ENCODE measurements around the gene FAM200C. TPM values are rescaled to one million over a fixed set of nuclear protein-coding genes. Genes with fewer than 3 reads are reported as not detected.

Gene FAM200C
- total RNA-seq, 4 donors from 2014 or later = 3.5 to 9.5 (median 6.8) TPM

DNA sequence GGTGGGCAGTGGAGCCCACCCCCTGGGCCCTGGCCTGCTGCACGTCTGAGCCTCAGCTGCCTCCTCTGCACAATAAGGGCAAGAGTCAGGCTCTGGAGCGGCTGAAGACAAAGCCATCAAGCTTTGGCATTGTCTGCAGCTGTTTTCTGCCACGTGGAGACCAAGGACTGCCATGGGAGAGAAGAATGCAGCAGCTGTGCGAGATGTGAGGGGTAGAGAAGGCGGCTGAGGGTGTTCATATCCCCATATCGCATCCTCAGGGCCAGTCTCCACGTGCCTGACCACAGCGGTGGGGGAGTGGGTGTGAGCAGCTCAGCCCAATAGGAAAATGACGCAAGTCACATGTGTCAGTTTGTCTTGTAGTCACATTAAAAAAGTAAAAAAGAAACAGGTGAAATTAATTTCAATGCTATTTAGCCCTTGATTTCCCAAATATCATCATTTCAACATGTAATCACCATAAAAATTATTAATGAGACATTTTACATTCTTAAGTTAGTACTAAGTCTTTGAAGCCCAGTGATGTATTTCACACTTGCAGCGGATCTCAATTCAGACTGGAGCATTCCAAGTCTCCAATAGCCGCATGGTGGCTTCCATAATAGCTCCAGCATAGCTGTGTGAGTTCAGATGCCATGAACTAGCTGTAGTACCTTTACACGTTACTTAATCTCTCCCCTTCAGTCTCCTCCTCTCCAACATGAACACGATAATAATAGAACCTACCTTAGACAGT is 36.0 kb downstream of the FAM200C start:
- ATAC-seq = no peak
- peak overlapping the region; percentile 20 to 72 (median 64) for H3K27ac ChIP-seq

DNA sequence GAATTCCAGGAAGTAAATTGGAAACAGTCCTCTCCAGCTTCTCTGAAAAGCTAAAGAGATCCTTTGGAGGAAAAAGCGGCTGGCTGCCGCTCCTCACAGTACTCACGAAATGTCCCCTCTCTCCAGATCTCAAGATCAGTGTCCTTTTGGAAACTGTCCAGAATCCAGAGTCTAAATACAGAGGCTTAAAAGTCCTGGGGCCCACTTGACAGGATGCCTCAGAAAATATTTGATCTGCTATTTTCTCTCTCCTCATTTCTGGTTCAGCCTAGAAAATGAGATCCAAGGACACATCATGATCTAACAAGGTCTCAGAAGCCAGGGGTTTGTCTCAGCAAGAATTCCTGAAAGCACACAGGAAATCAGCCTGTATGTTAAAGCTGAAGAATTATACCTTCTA is 36.6 kb downstream of the FAM200C start:
- no peaks in the 10 kb centered on the region for H3K36me3 ChIP-seq
- no peaks in the 10 kb centered on the region for H3K9me3 ChIP-seq
- WGBS, 2 donors (ENCODE audit: low coverage in 1 of 2) = 52 to 69% methylated on average over 3 of the region's 3 CpGs
- no peak for TF ChIP-seq POLR2A (IDR thresholded peaks at IDR 0.05)
- TF ChIP-seq POLR2AphosphoS5 (IDR thresholded peaks at IDR 0.05) = no peak
- TF ChIP-seq, protein P1, sequence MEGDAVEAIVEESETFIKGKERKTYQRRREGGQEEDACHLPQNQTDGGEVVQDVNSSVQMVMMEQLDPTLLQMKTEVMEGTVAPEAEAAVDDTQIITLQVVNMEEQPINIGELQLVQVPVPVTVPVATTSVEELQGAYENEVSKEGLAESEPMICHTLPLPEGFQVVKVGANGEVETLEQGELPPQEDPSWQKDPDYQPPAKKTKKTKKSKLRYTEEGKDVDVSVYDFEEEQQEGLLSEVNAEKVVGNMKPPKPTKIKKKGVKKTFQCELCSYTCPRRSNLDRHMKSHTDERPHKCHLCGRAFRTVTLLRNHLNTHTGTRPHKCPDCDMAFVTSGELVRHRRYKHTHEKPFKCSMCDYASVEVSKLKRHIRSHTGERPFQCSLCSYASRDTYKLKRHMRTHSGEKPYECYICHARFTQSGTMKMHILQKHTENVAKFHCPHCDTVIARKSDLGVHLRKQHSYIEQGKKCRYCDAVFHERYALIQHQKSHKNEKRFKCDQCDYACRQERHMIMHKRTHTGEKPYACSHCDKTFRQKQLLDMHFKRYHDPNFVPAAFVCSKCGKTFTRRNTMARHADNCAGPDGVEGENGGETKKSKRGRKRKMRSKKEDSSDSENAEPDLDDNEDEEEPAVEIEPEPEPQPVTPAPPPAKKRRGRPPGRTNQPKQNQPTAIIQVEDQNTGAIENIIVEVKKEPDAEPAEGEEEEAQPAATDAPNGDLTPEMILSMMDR (IDR thresholded peaks at IDR 0.05) = no peak
- no peak for TF ChIP-seq EP300 (IDR thresholded peaks at IDR 0.05)
- H3K27ac ChIP-seq = peak overlapping the region; percentile 20 to 72 (median 64)
- H3K4me1 ChIP-seq = peaks cover 0 to 44% (median 4%) of the 10 kb centered on the region in 3 donors
- no peak for ATAC-seq
- no peak overlapping the region for H3K4me3 ChIP-seq
- no peaks in the 10 kb centered on the region for H3K27me3 ChIP-seq

More for the DNA sequence above, 36.0 kb downstream of the FAM200C start:
- WGBS, 2 donors (ENCODE audit: low coverage in 1 of 2) = 70 to 74% methylated on average over 9 to 10 of the region's 13 CpGs
- peaks cover 0 to 38% (median 4%) of the 10 kb centered on the region in 3 donors for H3K4me1 ChIP-seq
- TF ChIP-seq POLR2AphosphoS5 (IDR thresholded peaks at IDR 0.05) (no peak), POLR2A (IDR thresholded peaks at IDR 0.05) (no peak), EP300 (IDR thresholded peaks at IDR 0.05) (no peak)
- TF ChIP-seq, protein P1 (IDR thresholded peaks at IDR 0.05) = no peak
- H3K36me3 ChIP-seq = no peaks in the 10 kb centered on the region
- no peak overlapping the region for H3K4me3 ChIP-seq
- no peaks in the 10 kb centered on the region for H3K27me3 ChIP-seq
- no peaks in the 10 kb centered on the region for H3K9me3 ChIP-seq

DNA sequence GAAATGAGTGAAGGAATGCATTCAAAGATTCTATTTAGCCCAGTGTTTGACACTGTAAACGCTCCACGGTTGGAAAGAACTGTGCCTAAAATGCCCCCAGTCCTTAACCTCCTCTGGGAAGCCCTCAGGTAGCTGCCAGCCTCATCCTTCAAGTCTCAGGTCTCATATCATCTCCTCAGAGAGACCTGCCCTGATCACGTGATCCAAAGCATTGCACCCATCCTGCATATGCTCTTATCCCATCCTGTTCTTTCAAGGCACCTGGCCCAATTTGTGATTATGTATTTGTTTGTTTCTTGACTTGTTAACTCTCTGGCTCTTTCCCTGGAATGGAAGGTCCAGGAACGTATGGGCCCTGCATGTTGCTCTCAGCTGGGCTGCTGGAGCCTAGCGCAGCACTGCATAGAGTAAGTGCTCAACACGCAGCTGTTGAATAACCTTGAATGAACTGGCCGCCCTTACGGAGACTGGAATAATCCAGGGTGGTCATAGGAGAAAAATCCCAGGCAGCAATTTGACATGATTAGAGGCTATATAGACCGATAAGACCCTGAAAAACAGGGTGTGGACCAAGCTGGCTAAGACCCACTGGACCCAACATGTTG is 38.1 kb downstream of the FAM200C start:
- H3K4me1 ChIP-seq = peaks cover 0 to 53% (median 15%) of the 10 kb centered on the region in 3 donors
- TF ChIP-seq EP300 (IDR thresholded peaks at IDR 0.05) (no peak), POLR2A (IDR thresholded peaks at IDR 0.05) (no peak), POLR2AphosphoS5 (IDR thresholded peaks at IDR 0.05) (no peak)
- TF ChIP-seq, protein P1 (IDR thresholded peaks at IDR 0.05) = no peak
- 86 to 96% methylated on average over 6 of the region's 9 CpGs for WGBS, 2 donors (ENCODE audit: low coverage in 1 of 2)
- H3K27ac ChIP-seq = no peak overlapping the region
- H3K36me3 ChIP-seq = no peaks in the 10 kb centered on the region
- H3K9me3 ChIP-seq = no peaks in the 10 kb centered on the region
- ATAC-seq = no peak
- H3K4me3 ChIP-seq = no peak overlapping the region
- no peaks in the 10 kb centered on the region for H3K27me3 ChIP-seq

DNA sequence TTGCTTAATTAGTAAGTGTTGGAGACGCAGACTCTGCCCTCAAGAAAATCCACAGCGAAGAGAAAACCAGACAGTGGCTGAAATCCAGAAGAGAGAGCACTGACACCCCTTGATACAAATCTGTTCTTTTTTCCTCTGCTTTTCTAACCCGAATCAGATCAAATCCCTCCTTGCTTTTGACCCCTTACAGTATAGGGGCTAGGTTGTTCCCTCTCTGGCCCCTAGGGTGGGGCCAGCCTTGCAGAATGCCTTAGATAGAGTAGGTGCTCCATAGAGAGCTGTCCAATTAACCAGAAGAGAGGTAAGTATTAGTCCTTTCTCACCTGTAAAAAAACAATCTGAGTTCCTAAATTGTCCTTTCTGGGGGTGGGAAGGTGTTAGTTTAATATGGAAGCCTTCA is 39.5 kb downstream of the FAM200C start:
- Histone ChIP-seq H3K27me3 (no peaks in the 10 kb centered on the region), H3K9me3 (no peaks in the 10 kb centered on the region), H3K27ac (peak overlapping the region in 2 of 4 donors; percentile 59 to 85), H3K4me3 (no peak overlapping the region), H3K4me1 (peaks cover 0 to 64% (median 18%) of the 10 kb centered on the region in 3 donors), H3K36me3 (no peaks in the 10 kb centered on the region)
- 60 to 86% methylated on average over 2 to 3 of the region's 3 CpGs for WGBS, 2 donors (ENCODE audit: low coverage in 1 of 2)
- ATAC-seq = no peak
- TF ChIP-seq, protein P1 (IDR thresholded peaks at IDR 0.05) = no peak
- no peak for TF ChIP-seq POLR2A (IDR thresholded peaks at IDR 0.05)
- TF ChIP-seq POLR2AphosphoS5 (IDR thresholded peaks at IDR 0.05) = no peak
- TF ChIP-seq EP300 (IDR thresholded peaks at IDR 0.05) = no peak

Measured in gastroesophageal sphincter (tissue), 4 donors.